NCI-H187 (cell line): ENCODE measurements around the gene TTI1.

ENCODE experiments used
- DNase-seq, 2 experiments: peaks; one replicate each; lab custom pipeline; 2025; lab: John Stamatoyannopoulos, UW

TTI1 gene

GRCh38 chr20:37937686-37938085 lies 95.6 kb downstream of the TTI1 start:
- no peak for DNase-seq

- DNase-seq: no peak
Measured at GRCh38 chr20:37936451-37936850, 96.8 kb downstream of the TTI1 start.

- DNase-seq: no peak
Measured at GRCh38 chr20:37936041-37936440, 97.2 kb downstream of the TTI1 start.

DNA sequence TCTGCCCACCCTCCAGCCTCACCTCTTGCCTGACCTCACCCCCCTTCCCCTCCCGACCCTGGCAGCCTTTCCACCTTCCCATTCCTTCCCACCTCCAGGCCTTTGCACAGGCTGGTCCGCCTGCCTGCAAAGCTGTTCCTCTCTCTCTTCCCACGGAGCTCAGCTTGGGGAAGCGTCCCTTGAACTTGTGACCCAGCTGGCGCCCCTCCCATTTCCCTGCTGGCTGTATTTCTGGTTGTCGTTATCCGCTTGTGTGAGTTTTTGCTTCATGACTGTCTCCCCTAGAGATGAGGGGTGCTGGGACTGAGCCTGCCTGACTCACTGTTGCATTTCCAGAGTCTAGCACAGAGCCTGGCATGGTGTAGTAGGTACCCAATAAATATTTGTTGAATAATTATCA lies 97.8 kb downstream of the TTI1 start:
- DNase-seq: no peak

DNA sequence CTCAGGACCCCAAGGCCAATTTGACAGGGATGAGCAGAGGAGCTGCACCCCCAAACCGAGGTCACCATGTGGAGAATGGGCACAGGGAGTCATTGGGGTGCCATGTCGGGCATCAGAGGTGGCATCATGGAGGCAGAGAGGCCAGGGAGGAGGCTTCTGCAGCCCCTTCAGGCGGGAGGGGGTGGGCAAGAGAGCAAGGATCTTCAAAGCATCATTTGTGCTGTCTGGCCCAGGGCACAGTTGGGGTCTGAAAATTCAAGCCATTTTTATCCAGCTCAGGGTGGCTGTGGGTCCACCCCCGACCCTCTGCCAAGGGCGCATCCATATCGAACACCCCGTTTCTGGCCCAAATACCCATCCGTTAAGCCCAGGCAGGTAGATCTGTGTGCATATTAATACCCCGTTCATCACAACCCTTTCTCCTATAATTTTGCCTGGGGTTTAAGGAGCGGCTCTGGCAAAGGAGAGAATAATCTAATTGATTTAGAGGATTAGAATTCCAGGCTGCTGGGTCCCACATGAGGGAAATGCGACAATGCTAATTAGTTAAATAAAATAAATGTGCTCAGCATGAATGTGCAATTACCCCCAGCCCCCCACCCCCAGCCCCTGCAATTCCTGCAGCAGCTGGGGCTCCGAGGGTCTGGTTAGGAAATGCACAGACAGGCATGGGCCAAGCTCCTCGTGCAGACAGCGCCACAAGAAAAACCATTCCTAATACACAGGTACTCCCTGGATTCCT lies 98.5 kb downstream of the TTI1 start:
- no peak for DNase-seq

GRCh38 chr20:37933786-37934633 lies 99.2 kb downstream of the TTI1 start:
- no peak for DNase-seq
